Adrenal gland (tissue), 12 donors: ENCODE data around the gene CD33. TPM values are rescaled to one million over a fixed set of nuclear protein-coding genes. Genes with fewer than 3 reads are reported as not detected.

Source experiments
- DNase-seq, 7 donors: peaks; one replicate each; pipeline ENCODE4 v3.0.0-alpha.2; 2019 to 2020
- H3K27ac ChIP-seq, 5 donors: fragments of 200-600 bp; sonication (generic) in 4 of 5; 1 replicate in 3 of 5; 2 replicates in 2 of 5; pipeline versions ENCODE4 v1.5.1 to v1.8.0; 2016 to 2020; ENCODE audit warnings: mild to moderate bottlenecking in 1 of 5
- H3K27me3 ChIP-seq: fragments of 200-600 bp; 2 replicates; pipeline ENCODE4 v1.8.0; 2021
- H3K36me3 ChIP-seq, 2 donors: fragments of 200-600 bp; replicated peaks in 1 of 2; 1 replicate in 1 of 2; 2 replicates in 1 of 2; pipeline versions ENCODE4 v1.5.1 to v1.8.0; 2018 to 2022
- H3K4me1 ChIP-seq, 2 donors: fragments of 200-600 bp; replicated peaks in 1 of 2; 1 replicate in 1 of 2; 2 replicates in 1 of 2; pipeline versions ENCODE4 v1.5.1 to v1.8.0; 2018 to 2021
- H3K4me3 ChIP-seq, 4 donors: fragments of 200-600 bp; sonication (generic) in 3 of 4; one replicate each; pipeline ENCODE4 v1.5.1; 2016 to 2018
- H3K9me3 ChIP-seq, 3 donors: fragments of 200-600 bp; sonication (generic) in 1 of 3; replicated peaks in 1 of 3; 1 replicate in 2 of 3; 2 replicates in 1 of 3; pipeline versions ENCODE4 v1.5.1 to v1.8.0; 2016 to 2021
- POLR2A ChIP-seq, 2 donors: fragments of 450-650 bp; IDR thresholded peaks; one replicate each; pipeline ENCODE4 v1.6.1; 2017; ENCODE audit warnings: antibody characterized with exemption in 2 of 2, mild to moderate bottlenecking in 2 of 2, moderate library complexity in 1 of 2
- WGBS, 4 donors: extraction: QIAGEN DNeasy Blood & Tissue Kit in 2 of 4; methylation state at CpG; one replicate each; pipeline versions ENCODE4 v1.1.5 to v1.1.7; 2013 to 2017; 5-methylcytosine and 5-hydroxymethylcytosine counted together
- intact Hi-C, 2 donors: fragments of 100-400 bp; cut with DNase I; formaldehyde crosslinking; loops; one replicate each; pipeline versions ENCODE4 v1.14.1 to v1.15.0; 2022 to 2023
- polyA plus RNA-seq, 3 donors: library from polyadenylated mRNA; stranded (reverse); fragments of 200-250 nt in 2 of 3; fragments of 350-450 nt in 1 of 3; fragmentation: Illumina TruSeq in 1 of 3; extraction: RNeasy Lipid Tissue Mini Kit (QIAGEN cat#74804) in 1 of 3; gene quantifications; one replicate each; pipeline ENCODE4 v1.2.3, GENCODE V29; 2013 to 2014
- total RNA-seq, 9 donors: library from RNA; depleted of rRNA in 4 of 9; stranded (reverse); fragments of >200 nt in 4 of 9; fragments of 120-200 nt in 1 of 9; fragmentation: NEBNext Ultra II Directional in 1 of 9; extraction: Animal tissue kit (Norgen Biotek cat#: 25700) in 1 of 9; gene quantifications; one replicate each; pipeline versions ENCODE4 v1.1.0 to v1.2.4, GENCODE V29; 2013 to 2023
- TF ChIP-seq, protein P1 (sequence below), 6 experiments: fragments of 450-650 bp in 4 of 6; fragments of 200-600 bp in 2 of 6; sonication (generic) in 1 of 6; IDR thresholded peaks; 1 replicate in 5 of 6; 2 replicates in 1 of 6; pipeline versions ENCODE4 v1.5.1 to v1.8.0; 2016 to 2021; ENCODE audit warnings: antibody characterized with exemption in 6 of 6, mild to moderate bottlenecking in 2 of 6, moderate library complexity in 1 of 6
- donor health status: healthy with polysubstance abuse.
- donor health status: Bipolar disorder and iron deficiency.
- donor health status: DM: yes; HTN: yes; CAD: no.
- donor health status: DM: no; HTN: no; CAD: no.
- donor health status: DM: no; HTN: no; CAD: no.
- donor health status: DM: yes; HTN: yes; CAD: no.

CD33 gene
- total and polyA plus RNA-seq, 12 donors, result 2.2 to 21.8 (median 11.4) TPM

DNA sequence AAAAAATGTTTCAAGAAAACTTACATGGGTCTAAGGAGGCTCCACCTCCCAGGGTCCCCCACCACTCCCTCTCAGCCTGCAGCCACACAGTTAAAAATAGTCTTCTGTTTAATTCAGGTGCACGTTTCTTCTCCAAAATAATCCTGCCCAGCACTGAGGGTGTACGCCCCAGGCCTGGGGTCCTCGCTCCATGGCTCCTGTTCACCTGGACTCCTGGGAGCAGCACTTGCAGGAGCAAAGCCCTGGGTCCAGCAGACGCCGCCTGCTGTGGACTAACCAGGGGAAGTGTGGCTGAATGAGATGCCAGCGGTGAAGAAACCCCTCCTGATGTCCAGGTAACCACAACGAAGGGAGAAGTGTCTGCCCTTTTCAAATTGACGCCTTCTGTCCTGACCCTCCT lies 41.3 kb upstream of the CD33 start:
- Histone ChIP-seq H3K36me3 (no peaks in the 10 kb centered on the region), H3K27ac (no peak overlapping the region), H3K4me3 (no peak overlapping the region), H3K4me1 (no peaks in the 10 kb centered on the region), H3K27me3 (peaks cover 8% of the 10 kb centered on the region), H3K9me3 (no peaks in the 10 kb centered on the region)
- intact Hi-C loops, result no loop called here
- TF ChIP-seq POLR2A (IDR thresholded peaks at IDR 0.05), result no peak
- TF ChIP-seq, protein P1, sequence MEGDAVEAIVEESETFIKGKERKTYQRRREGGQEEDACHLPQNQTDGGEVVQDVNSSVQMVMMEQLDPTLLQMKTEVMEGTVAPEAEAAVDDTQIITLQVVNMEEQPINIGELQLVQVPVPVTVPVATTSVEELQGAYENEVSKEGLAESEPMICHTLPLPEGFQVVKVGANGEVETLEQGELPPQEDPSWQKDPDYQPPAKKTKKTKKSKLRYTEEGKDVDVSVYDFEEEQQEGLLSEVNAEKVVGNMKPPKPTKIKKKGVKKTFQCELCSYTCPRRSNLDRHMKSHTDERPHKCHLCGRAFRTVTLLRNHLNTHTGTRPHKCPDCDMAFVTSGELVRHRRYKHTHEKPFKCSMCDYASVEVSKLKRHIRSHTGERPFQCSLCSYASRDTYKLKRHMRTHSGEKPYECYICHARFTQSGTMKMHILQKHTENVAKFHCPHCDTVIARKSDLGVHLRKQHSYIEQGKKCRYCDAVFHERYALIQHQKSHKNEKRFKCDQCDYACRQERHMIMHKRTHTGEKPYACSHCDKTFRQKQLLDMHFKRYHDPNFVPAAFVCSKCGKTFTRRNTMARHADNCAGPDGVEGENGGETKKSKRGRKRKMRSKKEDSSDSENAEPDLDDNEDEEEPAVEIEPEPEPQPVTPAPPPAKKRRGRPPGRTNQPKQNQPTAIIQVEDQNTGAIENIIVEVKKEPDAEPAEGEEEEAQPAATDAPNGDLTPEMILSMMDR (IDR thresholded peaks at IDR 0.05), result no peak
- no peak for DNase-seq
- WGBS, 4 donors, result 60 to 77% (median 74%) methylated on average over 8 of the region's 8 CpGs

DNA sequence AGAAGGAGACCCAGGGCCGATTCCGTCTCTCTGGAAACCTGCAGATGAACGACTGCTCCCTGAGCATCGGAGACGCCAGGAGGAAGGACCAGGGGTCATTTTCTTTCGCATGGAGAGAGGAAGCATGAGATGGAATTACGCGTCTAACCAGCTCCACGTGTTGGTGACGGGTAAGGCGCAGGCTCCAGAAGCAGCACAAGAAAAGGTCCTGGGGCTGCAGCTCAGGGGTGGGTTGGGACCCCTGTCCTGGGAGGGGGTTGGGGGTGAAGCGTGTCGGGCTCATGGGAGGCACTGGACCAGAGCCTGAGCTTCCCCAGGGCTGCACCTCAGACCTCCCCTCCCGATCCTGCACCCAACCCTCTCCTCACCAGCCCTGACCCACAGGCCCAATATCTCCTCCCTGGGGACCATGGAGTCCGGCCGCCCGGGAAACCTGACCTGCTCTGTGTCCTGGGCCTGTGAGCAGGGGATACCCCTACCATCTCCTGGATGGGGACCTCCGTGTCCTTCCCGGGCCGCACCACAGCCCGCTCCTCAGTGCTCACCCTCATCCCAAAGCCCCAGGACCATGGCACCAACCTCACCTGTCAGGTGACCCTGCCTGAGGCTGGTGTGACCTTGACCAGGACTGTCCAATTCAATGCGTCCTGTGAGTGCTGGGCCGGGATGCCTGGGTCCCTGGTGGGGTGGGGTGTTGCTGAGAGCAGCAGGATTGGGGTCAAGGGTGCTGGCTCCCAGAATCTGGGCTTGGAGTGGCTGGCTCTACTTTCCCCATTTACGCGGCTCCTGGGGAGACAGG lies 39.6 kb upstream of the CD33 start:
- no peaks in the 10 kb centered on the region for H3K9me3 ChIP-seq
- no peaks in the 10 kb centered on the region for H3K36me3 ChIP-seq
- no peak overlapping the region for H3K27ac ChIP-seq
- H3K27me3 ChIP-seq, result peaks cover 8% of the 10 kb centered on the region
- no peak for TF ChIP-seq POLR2A (IDR thresholded peaks at IDR 0.05)
- TF ChIP-seq, protein P1 (IDR thresholded peaks at IDR 0.05), result no peak
- 79 to 85% (median 82%) methylated on average over 13 to 25 of the region's 25 CpGs for WGBS, 4 donors
- no peak overlapping the region for H3K4me3 ChIP-seq
- no peak for DNase-seq
- H3K4me1 ChIP-seq, result no peaks in the 10 kb centered on the region
- intact Hi-C loops, result no loop called here

DNA sequence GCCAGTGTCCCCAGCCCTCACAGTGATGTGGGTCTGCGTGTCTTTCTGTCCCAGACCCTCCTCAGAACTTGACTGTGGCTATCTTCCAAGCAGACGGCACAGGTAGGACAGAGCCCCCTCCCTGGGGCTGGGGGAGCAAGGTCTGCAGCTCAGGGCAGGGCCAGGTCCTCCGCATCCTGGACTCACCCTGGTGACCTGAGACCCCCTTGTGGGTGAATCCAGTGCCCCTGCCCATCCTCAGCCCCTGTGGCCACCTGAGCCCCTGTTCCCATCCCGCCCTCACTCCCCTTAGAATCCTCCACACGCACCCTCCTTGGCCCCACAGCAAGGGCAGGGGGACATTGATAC lies 39.0 kb upstream of the CD33 start:
- TF ChIP-seq POLR2A (IDR thresholded peaks at IDR 0.05), result no peak
- TF ChIP-seq, protein P1 (IDR thresholded peaks at IDR 0.05), result no peak
- 57 to 89% (median 83%) methylated on average over 2 to 5 of the region's 5 CpGs for WGBS, 4 donors
- no peaks in the 10 kb centered on the region for H3K9me3 ChIP-seq
- H3K27me3 ChIP-seq, result peaks cover 8% of the 10 kb centered on the region
- H3K4me3 ChIP-seq, result no peak overlapping the region
- H3K27ac ChIP-seq, result no peak overlapping the region
- intact Hi-C loops, result no loop called here
- DNase-seq, result no peak
- no peaks in the 10 kb centered on the region for H3K4me1 ChIP-seq
- H3K36me3 ChIP-seq, result no peaks in the 10 kb centered on the region

DNA sequence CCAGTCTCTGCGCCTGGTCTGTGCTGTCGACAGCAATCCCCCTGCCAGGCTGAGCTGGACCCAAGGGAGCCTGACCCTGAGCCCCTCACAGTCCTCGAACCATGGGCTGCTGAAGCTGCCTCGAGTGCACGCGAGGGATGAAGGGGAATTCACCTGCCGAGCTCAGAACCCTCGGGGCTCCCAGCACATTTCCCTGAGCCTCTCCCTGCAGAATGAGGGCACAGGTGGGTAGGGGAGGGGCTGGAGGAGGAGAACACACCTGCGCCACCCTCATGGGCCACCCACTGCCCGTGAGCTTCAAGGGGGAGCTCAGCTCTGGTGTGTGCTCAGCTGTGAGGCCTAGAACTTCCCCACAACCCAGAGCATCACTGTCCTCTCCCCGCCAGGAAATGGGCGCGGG lies 38.6 kb upstream of the CD33 start:
- Histone ChIP-seq H3K36me3 (no peaks in the 10 kb centered on the region), H3K9me3 (no peaks in the 10 kb centered on the region), H3K4me1 (no peaks in the 10 kb centered on the region), H3K4me3 (no peak overlapping the region), H3K27ac (no peak overlapping the region), H3K27me3 (peaks cover 8% of the 10 kb centered on the region)
- TF ChIP-seq POLR2A (IDR thresholded peaks at IDR 0.05), result no peak
- TF ChIP-seq, protein P1 (IDR thresholded peaks at IDR 0.05), result no peak
- DNase-seq, result no peak
- 59 to 81% (median 73%) methylated on average over 8 to 13 of the region's 13 CpGs for WGBS, 4 donors
- intact Hi-C loops, result no loop called here
